ENCODE measurements around the gene NDUFS2.

NDUFS2 gene

DNA sequence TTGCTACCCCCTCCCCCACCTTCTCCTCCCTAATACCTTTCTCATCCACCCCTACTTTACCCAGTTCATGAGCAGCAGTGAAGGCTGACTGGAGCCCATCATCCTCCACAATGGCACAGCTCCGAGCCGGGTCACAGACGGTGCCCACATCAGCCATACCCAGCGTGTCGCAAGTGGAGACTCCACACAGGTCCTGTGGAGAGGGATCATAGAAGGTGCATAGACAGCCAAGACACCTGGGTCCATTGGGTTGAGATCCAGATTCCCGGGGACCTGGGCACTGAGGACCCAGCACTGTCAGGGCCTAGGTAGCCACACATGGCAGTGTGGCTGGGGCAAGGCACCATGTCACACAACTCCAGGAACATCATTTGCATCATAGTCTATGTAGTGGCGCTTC, 6.1 kb upstream of the NDUFS2 start:
- DNase-seq (ENCODE audit: low spot score), result no peak

DNA sequence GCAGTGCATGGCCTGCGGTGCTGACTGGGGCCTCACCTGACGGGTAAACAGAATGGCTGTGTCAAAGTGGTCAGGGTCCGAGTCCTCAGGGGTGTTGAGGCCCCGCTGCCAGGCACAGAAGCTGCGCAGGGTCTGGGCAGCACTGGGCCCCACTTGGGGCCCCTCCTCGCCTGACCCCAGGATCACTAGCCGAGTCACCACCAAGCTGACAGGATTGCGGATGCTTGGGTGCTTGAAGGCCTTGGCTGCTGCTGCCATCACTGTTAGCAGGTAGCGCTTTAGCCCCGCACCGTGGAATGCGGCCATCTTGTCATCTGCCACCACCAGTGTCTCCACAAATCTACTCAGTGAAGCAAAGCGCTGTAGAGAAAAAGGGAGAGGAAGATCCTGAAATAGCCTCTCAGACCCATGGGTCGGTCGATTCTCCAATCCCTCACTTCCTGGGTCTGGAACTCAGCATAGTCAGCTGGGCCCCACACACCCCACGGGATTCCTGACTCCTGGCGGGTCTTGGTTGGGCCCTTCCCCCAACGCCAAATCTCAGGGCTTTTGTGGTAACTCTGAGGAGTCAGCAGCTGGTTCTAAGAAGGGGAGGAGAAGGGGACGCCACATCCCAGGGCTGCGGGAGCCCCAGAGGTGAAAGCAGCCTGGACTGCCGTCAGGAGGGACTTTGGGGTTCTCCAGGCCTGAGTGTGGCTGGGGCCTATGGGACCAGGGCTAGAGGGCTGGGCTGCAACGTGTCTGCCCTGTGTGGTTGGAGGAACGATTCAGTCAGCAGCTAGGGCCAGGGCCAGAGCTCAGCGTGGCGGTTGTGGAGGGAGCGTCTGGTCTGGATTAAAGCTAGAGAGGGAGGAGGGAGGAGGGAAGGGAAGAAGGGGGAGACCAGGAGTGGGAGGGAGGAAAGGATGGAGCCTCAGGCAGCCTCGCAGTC, 5.4 kb upstream of the NDUFS2 start:
- peak; percentile 88 for DNase-seq (ENCODE audit: low spot score)

DNA sequence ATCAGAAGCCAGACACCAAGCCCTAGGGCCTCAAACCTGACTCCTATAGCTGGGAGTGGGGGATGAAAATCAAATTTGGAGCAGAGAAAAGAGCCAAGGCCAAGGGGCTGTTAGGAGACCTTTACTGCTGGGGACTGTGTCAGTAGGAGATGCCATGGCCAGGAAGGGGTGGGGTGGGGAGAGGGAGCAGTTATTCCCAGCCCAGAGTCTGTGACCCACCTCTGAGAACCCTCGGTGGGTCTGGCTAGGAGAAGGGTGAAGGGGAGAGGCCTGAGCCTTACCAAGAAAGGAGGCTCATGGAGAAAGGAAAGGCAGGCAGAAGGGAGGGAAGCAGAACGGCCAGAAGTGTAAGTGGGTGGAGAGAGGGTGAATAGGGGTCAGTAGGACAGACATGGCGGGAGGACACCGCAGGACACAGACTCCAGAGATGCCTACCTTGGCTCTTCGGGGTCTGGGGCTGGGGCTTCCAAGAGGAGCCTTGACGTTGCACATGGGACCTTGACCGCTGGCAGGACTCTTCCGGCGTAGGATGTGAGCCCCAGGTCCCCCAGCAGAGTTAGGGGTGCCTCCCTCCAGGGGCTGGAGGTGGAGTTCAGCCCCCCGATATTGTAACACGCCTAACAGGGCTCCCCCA, 4.5 kb upstream of the NDUFS2 start:
- no peak for DNase-seq (ENCODE audit: low spot score)

DNA sequence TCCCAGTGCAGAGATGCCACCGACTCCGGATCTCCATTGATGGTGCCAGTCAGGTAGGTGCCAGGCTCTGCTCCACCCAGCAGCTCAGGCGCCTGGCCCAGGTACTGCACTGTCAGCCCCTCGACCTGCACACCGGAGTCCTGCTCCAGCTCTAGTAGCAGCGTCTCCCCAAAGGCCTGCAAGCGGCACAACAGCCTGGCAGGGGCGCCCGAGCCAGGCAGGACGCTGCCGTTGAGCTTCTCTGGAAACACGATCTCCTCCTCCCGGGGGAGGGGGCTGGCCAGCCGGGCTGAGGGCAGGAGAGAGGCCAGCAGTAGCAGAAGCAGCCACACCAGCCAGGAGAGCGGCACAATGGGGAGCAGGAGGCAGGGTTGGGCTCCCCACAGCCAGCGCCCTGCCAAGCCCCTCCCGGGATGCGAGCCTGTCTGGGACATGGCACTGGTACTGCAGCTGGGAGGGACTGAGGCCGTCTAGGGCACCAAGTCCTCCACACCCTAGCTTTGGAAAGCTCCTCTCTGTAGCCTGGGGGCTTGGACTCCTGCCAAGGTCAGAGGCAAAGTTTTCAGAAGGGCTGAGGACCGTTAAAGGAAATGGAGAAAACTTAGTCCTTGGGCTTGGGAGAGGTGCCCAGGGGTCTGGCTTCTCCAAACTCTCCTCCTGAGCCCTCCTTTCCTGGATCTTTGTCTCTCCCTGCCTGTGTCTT, 3.8 kb upstream of the NDUFS2 start:
- DNase-seq (ENCODE audit: low spot score), result peak; percentile 75

DNA sequence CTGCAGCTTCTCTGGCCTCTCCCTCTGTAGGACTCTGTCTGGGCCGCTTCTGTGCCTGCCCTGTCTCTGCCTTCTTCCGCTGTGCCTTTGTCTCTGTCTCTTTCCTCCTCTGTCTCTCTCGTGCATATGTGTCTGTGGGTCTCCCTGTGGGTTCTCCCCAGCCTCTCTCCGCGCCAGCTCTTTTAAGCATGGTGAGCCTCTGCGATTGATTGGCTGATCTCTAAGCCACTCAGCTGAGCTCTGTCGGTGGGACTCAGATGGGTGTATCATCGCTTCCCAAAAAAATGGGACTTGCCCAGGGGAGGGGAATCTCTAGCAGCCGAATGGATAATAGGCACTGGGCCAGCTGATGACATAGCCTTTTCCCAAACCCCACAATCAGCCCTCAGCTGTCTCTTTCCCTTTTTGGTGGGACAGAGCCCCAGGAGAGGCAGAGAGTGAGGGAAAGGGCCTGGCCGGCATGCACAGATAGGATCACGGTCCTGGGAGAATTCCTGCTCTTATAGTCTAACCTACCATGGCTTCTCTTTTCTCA, 3.2 kb upstream of the NDUFS2 start, which contains the start of gene ADAMTS4:
Gene ADAMTS4, minus strand, starts transcription at position 158 of the 535 bp plus-strand sequence. CDS start 427 bp downstream, outside the sequence.
- DNase-seq (ENCODE audit: low spot score), result peak; percentile 83

DNA sequence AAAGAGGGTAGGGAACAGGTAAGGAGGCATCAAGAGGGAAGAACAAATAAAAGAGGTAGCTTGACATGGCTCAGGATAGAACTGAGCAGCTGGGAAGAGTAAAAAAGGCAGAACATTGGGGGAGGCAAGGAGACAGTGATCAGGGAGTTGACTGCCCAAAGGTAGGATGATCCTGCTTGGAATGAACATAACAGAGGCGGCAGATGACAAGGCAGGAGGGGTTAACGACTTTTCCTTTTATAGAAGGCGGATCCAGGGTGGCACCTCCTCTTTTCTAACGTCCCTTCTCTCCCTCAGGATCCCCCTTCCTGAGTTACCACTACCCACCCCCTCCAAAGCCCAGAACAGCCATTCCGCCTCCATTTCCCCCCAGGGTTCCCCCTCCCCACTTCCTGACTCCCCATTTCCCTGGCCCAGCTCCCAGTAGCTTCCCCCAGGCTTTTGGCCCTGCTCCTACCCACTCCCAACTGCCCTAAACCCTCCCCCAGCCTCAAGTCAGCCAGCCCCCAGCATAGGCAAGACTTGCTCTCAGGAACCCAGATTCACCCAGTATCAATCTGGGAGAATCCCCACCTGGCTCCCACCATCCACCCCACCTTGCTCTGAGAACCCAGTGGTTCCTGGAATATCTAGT, 2.5 kb upstream of the NDUFS2 start:
- DNase-seq (ENCODE audit: low spot score), result no peak

DNA sequence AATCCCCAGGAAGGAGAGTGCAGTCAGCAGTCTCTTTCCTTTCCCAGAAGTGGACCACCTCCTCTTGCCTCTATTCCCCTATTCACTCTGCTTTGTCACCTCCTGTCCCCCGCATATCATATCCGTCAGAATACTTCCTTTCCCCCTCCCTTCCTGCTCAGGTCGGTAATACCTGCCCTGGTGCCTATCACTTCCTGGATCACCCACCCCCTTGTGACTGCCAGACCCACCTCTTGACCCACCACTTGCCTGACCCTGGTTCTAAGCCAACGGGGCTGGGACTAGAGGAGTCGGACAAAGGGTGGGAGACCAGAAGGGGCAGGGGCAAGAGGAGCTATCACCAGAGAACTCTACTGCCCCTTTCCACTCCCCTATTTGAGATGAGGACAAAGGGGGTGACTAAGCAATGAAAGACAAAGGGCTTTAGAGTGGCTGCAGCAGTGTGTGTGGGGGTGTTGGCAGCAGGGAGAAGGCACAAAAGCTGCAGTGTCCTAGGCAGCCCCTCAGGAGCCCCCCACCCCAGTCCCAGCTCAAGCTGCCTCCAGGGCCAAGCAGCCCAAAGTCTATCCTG, 1.7 kb upstream of the NDUFS2 start:
- no peak for DNase-seq (ENCODE audit: low spot score)

DNA sequence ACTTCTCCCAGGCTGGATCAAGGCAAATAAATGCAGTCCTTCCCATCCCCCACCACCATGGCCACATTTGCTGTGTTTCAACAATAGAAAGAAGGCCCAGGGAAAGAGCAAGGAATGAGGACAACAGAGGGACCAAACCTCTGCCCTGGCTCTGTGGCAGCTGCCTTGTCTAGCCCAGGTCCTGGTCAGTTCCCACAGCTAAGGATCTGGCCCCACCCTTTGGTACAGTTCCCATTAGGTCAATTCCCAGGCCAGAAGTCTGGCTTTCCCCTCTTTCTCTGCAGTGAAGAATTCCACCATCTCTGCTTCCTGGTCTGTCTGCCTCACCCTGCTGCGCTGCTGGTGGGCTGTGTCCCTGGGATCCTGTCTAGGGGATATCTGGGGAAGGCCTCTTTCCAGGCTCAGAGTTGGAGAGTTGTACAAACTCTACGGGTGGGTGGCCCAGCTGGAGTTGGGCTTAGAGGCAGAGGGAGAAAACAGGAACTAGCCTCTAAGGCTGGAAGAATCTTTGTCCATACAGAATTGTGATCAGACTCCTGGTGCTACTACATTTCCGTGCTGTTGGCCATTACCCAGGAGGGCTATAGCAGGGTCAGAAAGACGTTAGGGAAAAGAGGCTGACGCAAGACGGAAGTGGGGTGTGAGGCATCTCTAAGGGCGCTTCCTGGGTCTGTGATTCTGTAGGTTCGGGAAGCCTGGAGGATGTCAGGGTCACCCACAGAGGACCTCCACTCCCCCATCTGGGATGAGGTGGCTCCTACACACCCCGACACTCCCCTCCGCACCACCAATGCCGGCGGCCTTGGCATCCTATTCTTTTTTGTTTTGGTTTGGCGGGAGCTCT, 953 bp upstream of the NDUFS2 start:
- DNase-seq (ENCODE audit: low spot score), result no peak

DNA sequence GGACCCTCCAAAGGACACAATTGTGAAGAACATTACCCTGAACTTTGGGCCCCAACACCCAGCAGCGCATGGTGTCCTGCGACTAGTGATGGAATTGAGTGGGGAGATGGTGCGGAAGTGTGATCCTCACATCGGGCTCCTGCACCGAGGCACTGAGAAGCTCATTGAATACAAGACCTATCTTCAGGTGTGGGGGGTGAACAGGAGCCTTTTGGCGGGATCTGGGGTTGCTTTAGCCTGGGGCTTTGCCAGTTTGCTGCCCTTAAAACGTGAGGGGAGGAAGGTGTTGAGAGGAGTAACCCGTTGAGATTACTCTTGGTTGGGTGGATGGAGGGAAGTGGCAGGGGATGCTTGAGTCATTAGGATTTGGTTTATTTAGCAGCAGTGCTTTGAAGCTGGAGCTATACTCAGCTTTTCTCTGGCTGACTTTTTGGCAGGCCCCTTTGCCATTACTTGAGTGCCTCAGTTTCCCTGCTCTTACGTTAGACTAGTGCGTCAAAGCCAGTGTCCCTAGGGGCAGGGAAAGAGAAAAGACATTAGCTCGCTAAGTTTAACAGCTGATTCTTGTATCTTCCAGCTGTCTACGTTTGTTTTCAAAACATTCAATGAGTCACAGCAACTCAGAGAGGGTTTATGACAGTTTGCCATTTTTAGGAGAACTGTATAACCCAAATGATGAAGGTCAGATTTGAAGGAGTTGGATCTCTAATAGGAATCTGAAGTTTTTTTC, 4.4 kb downstream of the NDUFS2 start:
- no peak for DNase-seq (ENCODE audit: low spot score)

DNA sequence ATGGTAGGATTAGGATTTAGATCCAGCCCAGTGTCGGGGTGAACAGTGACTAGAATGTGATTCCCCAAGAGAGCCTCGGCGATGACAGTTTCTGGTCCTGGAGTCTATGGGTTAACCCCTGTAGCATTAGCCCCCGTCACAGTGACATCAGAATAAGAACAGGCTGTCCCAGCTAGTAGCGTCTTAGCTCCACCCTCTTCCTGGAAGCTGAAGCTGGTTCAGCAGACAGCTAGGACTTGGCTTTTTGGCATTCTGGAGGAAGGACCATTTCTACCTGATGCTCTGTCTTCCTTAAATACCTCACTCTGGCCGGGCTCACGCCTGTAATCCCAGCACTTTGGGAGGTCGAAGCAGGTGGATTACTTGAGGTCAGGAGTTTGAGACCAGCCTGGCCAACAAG, 5.0 kb downstream of the NDUFS2 start:
- no peak for DNase-seq (ENCODE audit: low spot score)

DNA sequence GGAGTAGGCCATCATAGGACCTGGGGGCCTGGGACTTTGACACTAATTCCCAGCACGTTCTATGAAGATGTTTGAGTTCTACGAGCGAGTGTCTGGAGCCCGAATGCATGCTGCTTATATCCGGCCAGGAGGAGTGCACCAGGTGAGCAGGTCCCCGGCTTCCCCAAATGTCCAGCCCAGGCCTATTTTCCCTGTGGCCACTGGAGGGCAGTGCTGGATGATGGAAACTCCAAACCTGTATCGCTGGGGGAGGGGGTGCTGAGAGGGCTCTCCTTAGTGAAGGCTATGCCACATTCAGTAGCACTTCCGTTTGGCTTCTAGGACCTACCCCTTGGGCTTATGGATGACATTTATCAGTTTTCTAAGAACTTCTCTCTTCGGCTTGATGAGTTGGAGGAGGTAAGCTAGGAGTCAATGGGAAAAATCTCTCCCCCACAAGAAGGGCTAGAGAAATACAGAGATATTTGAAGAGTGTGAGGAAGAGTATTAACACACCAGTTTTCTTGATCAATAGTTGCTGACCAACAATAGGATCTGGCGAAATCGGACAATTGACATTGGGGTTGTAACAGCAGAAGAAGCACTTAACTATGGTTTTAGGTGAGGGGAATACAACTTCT, 7.7 kb downstream of the NDUFS2 start:
- no peak for DNase-seq (ENCODE audit: low spot score)

DNA sequence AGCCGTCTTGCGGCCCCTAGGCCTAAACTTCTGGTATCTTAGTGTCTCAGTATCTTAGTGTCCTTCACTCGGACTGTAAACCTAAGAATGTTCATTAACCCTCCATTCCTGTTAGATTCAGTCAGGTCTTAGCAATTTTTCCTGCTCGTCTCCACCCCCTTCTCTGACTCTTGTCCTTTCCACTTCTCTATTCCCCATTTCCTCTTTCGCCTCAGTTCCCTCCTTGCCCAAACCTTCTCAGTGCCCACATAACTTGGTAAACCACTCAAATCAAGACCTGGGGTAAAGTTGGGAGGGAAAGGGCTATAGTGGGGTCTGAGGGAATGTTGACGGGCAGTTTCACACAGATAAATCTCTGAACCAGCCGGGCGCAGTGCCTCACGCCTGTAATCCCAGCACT, 12.2 kb downstream of the NDUFS2 start:
- DNase-seq (ENCODE audit: low spot score), result no peak

DNA sequence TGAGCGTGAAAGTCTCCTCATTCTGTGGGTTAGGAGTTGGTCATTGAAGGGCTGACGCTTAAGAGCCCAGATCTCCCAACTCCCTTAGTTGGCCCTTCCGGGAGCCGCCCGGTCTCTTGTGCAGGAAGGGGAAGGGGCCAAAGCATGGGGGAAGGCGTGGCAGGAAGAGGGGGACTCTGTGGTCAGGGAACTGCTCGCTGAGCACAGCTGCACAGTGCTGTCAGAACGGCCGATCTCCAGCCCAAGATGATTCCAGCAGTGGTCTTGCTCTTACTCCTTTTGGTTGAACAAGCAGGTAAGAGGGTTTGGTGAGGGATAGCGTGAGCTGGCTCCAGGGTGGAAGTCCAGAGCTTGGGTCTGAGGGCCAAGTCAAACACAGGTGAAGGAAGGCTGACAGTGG, 12.9 kb downstream of the NDUFS2 start, which contains the start of gene FCER1G:
Gene FCER1G, plus strand, starts transcription at position 220 of the 400 bp plus-strand sequence. Its CDS starts 27 bp downstream, at position 247.
- DNase-seq (ENCODE audit: low spot score), result no peak

DNA sequence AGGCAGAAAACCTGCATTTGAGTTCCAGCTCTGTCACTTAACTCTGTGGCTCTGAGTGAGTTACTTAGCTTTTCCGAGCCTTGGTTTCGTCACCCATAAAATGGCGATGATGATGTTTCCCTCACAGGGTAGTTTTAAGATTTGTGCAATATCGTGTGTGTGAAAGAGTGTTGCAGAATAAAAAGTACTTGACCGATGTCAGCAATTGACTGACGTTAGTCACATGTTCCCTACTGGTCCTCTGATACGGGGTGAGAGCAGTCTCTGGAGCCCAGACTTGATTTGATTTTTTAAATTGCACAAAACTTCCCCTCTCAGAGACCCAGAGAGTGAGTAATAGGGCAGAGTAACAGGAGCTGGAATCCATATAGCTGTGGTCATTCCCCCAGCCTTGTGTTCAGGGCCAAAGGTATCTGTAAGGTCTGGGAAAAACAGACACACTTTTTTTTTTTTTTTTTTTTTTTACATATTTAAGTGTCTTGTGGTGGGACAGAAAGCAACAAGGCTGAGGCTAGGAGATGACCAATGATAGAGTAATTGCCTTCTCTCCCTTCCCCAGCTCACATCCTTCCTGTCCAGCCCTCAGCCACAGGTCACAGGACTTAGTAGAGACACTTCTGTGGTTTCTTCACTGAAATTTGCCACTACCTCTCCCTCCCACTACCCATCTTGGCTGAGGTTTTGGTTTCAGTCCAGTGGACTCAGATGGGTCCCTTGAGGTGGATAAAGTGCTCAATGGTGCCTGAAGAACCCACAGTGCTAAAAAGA, 15.0 kb downstream of the NDUFS2 start:
- DNase-seq (ENCODE audit: low spot score), result no peak

DNA sequence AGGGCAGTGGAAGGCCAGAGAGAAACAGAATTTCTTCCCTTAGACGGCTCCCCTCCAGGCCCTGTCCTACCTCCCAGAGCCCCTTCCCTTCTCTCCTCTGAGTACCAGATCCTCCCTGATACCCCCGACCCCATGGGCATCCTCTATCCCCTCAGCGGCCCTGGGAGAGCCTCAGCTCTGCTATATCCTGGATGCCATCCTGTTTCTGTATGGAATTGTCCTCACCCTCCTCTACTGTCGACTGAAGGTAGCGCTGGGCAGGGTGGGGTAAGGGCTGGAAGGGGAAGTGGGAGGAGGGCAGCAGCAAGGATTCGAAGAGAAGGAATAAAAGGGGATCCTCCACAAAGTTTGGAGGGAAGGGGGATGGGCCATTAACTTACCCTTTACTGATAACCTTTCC, 15.7 kb downstream of the NDUFS2 start:
- no peak for DNase-seq (ENCODE audit: low spot score)

DNA sequence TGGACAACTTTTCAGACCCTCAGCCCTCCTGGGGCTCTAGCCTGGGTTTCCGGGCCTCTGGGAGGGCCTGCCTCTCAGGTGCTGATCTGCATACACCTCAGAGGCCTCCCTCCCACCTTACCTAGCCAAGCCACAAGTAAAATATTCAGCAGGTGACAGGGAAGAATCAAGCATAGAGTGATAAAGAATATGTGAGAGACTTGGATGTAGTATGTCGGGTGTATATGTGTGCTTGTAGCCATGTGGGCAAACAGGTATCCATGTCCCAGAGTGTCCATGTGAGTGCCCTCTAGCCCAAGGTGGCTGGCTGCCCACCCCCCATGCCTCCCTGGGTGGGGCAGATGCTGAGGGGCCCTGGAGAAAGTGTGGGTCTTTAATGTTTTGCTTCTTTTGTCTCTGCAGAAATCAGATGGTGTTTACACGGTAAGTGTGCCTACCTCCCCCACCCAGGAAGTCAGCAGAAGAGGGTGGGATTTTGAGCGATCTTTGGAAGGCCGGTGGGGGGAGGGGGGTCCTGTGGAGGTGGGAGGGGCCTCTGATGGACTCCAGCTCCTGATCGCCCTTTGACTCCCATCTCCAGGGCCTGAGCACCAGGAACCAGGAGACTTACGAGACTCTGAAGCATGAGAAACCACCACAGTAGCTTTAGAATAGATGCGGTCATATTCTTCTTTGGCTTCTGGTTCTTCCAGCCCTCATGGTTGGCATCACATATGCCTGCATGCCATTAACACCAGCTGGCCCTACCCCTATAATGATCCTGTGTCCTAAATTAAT, 16.3 kb downstream of the NDUFS2 start:
- DNase-seq (ENCODE audit: low spot score), result no peak

DNA sequence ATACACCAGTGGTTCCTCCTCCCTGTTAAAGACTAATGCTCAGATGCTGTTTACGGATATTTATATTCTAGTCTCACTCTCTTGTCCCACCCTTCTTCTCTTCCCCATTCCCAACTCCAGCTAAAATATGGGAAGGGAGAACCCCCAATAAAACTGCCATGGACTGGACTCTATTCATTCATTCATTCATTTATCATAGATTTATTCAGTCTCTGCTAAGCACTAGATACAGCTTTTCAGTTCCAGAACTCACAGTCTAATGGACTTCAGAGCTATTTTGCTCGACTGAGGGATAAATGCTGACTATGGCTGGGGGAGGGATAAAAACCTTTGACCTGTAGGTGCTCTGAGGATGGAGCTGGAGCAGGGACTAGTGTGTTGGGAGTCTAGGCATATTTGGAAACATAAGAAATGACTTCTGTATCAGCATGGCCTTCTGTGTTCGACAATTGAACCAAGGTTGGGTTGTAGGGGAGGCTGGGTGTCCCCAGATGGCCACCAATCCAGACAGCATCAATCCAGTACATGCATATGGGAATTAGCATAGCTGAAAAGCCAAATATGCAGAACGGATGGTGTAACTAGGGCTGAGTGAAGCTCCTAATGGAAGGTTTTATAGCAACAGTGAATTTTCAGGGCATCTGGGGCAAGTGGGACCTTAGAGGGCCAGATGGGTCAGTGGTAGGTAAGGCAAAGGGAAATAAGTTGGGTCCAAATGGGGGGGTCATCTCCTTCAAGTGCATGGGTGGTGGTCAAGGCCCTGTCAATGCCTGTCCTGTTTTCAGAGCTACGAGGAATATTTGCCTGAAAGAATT, 17.1 kb downstream of the NDUFS2 start:
- no peak for DNase-seq (ENCODE audit: low spot score)
